ENCODE data around the gene KHDC1.
"Not testable (repeated sequence)": the region's sequence is repeated elsewhere in the genome, so short reads cannot be mapped to it uniquely, and the experiment has no call there.

- TF ChIP-seq, protein P1, sequence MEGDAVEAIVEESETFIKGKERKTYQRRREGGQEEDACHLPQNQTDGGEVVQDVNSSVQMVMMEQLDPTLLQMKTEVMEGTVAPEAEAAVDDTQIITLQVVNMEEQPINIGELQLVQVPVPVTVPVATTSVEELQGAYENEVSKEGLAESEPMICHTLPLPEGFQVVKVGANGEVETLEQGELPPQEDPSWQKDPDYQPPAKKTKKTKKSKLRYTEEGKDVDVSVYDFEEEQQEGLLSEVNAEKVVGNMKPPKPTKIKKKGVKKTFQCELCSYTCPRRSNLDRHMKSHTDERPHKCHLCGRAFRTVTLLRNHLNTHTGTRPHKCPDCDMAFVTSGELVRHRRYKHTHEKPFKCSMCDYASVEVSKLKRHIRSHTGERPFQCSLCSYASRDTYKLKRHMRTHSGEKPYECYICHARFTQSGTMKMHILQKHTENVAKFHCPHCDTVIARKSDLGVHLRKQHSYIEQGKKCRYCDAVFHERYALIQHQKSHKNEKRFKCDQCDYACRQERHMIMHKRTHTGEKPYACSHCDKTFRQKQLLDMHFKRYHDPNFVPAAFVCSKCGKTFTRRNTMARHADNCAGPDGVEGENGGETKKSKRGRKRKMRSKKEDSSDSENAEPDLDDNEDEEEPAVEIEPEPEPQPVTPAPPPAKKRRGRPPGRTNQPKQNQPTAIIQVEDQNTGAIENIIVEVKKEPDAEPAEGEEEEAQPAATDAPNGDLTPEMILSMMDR (optimal IDR thresholded peaks at IDR 0.05 in 1 of 3, IDR thresholded peaks at IDR 0.05 in 1 of 3, conservative IDR thresholded peaks at IDR 0.05 in 1 of 3; ENCODE audit: extremely low read depth in 1 of 3, insufficient read depth in 2 of 3, low read length in 3 of 3): not testable (repeated sequence)
- TF ChIP-seq EZH2 (IDR thresholded peaks at IDR 0.05; ENCODE audit: low read length): not testable (repeated sequence)
Measured at GRCh38 chr6:73281684-73282083, 18.7 kb upstream of the KHDC1 start.

Measured in keratinocyte (primary cell).